GM12875 (cell line): ENCODE data around the gene GPR151.
"Not testable (repeated sequence)": the region's sequence is repeated elsewhere in the genome, so short reads cannot be mapped to it uniquely, and the experiment has no call there.

Source experiments
- H3K4me3 ChIP-seq: one replicate; pipeline ENCODE4 v1.5.1; 2011; ENCODE audit warnings: low read depth, low read length, control low read depth
- TF ChIP-seq, protein P1 (sequence below): IDR thresholded peaks from 2 replicates; pipeline ENCODE4 v1.5.1; 2011; ENCODE audit warnings: low read depth, mild to moderate bottlenecking, control low read depth, inconsistent platforms, low read length, moderate library complexity, borderline replicate concordance; ENCODE audit not compliant: insufficient read depth

GPR151 gene

DNA sequence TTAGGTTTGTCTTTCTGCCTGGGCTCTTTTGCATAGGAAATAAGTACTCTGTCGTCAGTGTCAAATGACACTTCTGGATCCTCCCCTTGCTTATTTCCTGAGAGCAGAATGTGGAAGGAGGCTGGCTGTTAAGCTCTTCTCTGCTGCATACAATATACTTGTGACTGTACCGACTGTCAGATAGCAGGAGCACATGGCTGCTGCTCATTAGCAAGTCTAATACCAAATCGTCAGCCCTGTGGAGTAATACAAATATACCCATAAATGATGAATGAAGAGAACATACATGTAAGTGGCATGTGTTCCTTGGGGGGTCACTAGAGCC lies at the start of gene GPR151:
Gene GPR151, minus strand, starts transcription at position 40 of the 325 bp plus-strand sequence. CDS start 77 bp downstream, outside the sequence.
- TF ChIP-seq, protein P1, sequence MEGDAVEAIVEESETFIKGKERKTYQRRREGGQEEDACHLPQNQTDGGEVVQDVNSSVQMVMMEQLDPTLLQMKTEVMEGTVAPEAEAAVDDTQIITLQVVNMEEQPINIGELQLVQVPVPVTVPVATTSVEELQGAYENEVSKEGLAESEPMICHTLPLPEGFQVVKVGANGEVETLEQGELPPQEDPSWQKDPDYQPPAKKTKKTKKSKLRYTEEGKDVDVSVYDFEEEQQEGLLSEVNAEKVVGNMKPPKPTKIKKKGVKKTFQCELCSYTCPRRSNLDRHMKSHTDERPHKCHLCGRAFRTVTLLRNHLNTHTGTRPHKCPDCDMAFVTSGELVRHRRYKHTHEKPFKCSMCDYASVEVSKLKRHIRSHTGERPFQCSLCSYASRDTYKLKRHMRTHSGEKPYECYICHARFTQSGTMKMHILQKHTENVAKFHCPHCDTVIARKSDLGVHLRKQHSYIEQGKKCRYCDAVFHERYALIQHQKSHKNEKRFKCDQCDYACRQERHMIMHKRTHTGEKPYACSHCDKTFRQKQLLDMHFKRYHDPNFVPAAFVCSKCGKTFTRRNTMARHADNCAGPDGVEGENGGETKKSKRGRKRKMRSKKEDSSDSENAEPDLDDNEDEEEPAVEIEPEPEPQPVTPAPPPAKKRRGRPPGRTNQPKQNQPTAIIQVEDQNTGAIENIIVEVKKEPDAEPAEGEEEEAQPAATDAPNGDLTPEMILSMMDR: no peak
- no peak within 1 kb of the TSS for H3K4me3 ChIP-seq

DNA sequence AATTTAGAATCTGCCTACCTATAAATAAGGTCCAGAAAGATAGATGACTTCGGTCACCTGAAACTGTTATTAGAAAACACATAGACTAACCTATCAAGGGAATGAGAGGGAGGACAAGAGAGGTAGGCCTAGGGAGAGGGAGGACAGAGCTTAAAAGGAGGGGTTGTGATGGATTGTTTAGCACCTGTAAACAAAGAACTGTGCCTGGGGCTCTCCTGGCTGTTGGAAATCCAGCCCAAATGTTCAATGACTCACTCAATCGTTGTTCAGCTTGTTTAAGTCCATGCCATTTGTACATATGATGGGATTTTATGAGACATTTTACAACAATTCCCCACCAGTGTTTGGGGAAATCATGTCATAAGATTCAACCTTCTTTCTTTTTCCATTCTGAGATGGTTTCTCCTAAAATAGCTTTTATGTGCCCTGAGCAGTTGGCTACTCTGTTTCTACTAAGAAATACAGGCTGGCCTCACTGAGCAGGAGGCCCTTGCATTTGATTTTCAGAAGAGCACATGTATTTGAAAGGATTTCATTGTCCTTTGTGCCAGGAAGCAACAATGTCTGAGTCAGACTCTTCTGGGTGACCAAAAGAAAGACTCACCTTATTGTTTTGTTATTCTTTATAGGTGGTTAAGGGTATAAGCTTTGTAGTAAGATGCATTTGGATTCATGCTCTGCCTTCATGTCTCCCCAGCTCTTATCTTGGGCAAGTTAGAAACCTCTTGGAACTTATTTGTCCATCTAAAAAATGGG lies 48.2 kb upstream of the GPR151 start:
- TF ChIP-seq, protein P1: no peak

DNA sequence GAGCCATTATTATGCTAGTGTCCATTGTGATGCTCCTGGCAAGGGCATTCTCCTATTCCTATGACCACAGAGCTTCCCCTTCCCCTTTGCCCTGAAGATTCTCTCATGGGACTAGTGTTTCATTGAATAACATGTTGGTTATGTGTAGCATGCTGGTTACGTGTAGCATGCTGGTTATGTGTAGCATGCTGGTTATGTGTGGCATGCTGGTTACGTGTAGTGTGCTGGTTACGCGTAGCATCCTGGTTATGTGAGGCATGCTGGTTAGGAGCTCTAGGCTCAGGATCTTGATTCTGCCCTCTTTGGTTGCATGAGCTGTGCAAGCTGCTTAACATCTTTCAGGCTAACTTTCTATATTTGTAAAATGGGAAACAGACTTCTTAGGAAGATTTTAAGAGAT lies 46.5 kb upstream of the GPR151 start:
- TF ChIP-seq, protein P1: no peak
- H3K4me3 ChIP-seq: no peak overlapping the region

More for the DNA sequence above, 48.2 kb upstream of the GPR151 start:
- H3K4me3 ChIP-seq: no peak overlapping the region

DNA sequence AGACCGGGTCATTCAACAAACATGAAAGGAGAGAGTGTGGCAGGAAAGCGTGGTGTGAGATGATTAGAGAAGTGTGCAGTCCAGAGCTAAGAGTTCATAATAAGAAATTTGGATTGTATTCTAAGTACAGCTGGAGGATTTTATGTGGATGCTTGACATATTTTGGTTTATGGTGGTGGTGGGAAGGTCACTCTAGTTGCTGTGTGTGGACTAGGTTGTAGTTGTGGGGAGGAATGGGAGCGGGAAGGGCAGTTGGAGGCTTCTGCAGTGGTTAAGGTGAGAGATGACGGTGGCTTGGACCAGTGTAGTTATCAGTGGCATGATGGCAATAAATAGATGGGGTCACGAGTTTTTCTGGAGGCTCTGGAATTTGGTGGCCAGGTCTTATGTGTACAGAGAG lies 45.7 kb upstream of the GPR151 start:
- TF ChIP-seq, protein P1: no peak
- H3K4me3 ChIP-seq: no peak overlapping the region

DNA sequence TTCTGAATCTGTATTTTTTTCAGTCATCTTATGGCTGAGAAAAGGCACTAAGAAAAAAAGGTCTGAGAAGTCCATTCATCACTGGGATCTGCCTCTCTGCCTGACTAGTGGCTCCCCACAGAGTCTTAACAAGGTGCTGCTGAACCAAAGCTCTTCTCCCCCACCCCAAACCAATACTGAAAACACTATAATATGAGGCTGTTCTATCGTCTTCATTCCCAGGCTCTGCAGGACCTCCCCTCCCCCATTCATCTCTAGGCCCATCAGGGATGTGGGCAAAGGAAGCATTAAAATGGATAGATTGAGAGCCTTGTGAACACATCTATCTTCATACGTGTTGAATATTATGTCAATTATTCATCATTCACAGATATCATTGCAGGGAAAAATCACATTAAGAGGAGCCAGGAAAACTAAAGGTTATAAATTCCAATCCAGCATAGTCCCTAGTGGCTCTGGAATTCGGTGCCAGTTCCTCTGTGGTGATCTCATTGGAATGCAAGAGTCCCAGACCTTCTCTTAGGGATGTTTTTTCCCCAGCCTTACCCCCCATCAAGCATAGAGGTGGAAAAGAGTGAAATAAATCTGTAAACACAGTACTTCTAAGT lies 44.3 kb upstream of the GPR151 start:
- H3K4me3 ChIP-seq: no peak overlapping the region
- TF ChIP-seq, protein P1: no peak

DNA sequence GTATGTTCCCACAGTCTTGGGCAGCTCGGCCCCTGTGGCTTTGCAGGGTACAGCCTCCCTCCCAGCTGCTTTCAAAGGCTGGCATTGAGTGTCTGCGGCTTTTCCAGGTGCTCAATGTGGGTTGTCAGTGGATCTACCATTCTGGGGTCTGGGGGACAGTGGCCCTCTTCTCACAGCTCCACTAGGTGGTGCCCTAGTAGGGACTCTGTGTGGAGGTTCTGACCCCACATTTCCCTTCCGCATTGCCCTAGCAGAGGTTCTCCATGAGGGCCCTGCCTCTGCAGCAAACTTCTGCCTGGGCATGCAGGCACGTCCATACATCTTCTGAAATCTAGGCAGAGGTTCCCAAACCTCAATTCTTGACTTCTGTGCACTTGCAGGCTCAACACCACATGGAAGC lies 40.9 kb upstream of the GPR151 start:
- H3K4me3 ChIP-seq: not testable (repeated sequence)
- TF ChIP-seq, protein P1: peak; percentile 26; the same call in 1 of the 2 replicates

DNA sequence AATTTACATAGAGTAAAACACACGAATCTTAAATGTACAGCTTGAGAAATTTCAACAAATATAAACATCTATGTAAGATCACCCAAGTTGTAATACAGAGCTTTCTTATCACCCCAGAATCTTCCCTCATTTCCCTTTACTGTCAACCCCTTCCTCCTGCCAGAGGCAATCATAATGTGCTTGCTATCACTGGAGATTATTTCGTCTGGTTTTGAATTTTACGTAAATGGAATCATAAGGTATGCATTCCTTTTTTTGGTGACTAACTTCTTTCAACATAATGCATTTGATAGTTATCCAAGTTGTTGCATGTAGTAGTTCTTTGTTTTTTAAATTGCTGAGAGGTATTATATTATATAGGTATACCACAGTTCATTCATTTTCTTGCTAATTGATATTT lies 37.5 kb upstream of the GPR151 start:
- H3K4me3 ChIP-seq: no peak overlapping the region
- TF ChIP-seq, protein P1: no peak
